Left ventricle myocardium inferior (tissue), 1 donor: Measurements from ENCODE around the gene ZFP57. TPM values are rescaled to one million over a fixed set of nuclear protein-coding genes. Genes with fewer than 3 reads are reported as not detected.

Source experiments
- DNase-seq: peaks from one replicate; pipeline ENCODE4 v3.0.0-alpha.2; 2020
- H3K27ac ChIP-seq: fragments of 200-600 bp; replicated peaks from 2 replicates; pipeline ENCODE4 v1.8.0; 2021
- H3K27me3 ChIP-seq: fragments of 200-600 bp; 2 replicates; pipeline ENCODE4 v1.8.0; 2021; ENCODE audit warnings: low read depth
- H3K36me3 ChIP-seq: fragments of 200-600 bp; 2 replicates; pipeline ENCODE4 v1.8.0; 2021
- H3K4me1 ChIP-seq: fragments of 200-600 bp; 2 replicates; pipeline ENCODE4 v1.8.0; 2021
- H3K4me3 ChIP-seq: fragments of 200-600 bp; 2 replicates; pipeline ENCODE4 v1.8.0; 2021; ENCODE audit warnings: mild to moderate bottlenecking, moderate library complexity
- H3K9me3 ChIP-seq: fragments of 200-600 bp; replicated peaks from 2 replicates; pipeline ENCODE4 v1.8.0; 2021
- CTCF ChIP-seq: fragments of 200-600 bp; IDR thresholded peaks from 2 replicates; pipeline ENCODE4 v1.8.0; 2021; ENCODE audit warnings: antibody characterized with exemption, mild to moderate bottlenecking, borderline replicate concordance
- intact Hi-C: fragments of 100-400 bp; cut with micrococcal nuclease; formaldehyde crosslinking; loops from one replicate; pipeline ENCODE4 v1.11.0; 2022
- total RNA-seq: library from RNA; stranded (reverse); fragmentation: NEBNext Ultra II Directional; extraction: Animal tissue kit (Norgen Biotek cat#: 25700); gene quantifications from one replicate; pipeline ENCODE4 v1.2.1, GENCODE V29; 2021
- donor health status: DM: no; HTN: yes; CAD: no; lungs with severe emphysema.

Gene ZFP57
- total RNA-seq, 1 donor from 2014 or later, result not detected

DNA sequence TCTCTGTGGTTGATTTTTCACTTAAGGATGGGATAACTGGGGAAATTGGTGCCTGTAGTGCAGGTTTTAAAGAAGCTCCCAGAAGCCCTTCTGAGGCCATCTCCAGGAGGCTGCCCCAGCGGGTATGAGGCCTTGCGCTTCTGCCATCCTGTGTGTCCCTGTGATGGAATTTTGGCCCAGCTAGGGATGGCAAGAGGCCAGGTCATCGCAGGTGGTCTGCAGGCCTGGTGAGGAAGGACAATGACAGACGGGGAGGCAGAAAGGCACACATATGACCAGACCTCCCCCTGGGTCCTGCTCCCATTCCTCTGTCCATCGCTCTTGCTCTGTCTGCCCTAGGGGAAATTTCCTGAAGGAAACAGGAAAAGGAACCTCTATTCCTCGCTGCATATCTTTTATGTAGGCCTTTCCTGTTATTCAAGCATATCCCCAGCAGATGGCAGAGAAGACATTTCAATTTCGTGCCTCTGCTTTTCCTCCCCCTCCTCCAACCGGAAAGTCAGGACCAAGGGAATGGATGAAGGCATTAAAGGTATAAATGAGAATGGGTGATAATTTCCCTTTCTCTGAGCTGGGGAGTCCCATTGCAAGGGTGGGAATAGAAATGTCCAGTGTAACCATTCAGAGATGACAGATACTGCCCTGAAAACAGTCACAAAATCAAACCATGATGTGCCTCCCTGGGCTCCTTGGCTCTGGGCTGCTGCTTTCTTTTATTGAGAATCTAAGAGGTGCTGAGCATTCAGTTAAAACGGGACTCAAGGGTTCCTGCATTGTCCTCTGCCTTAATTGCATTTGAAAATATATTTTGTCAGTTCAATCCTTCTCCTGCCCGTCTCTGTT, 24.7 kb upstream of the ZFP57 start:
- DNase-seq, result no peak
- no peak overlapping the region for H3K4me3 ChIP-seq
- H3K9me3 ChIP-seq, result no peaks in the 10 kb centered on the region
- no peaks in the 10 kb centered on the region for H3K4me1 ChIP-seq
- H3K36me3 ChIP-seq, result no peaks in the 10 kb centered on the region
- peak; percentile 75 for TF ChIP-seq CTCF
- no peak overlapping the region for H3K27ac ChIP-seq
- intact Hi-C loops, result loop anchor here (5.0 kb wide), 1 partner anchor 127 kb away; no protein-coding TSS in a partner anchor
- peaks cover 29% of the 10 kb centered on the region for H3K27me3 ChIP-seq

DNA sequence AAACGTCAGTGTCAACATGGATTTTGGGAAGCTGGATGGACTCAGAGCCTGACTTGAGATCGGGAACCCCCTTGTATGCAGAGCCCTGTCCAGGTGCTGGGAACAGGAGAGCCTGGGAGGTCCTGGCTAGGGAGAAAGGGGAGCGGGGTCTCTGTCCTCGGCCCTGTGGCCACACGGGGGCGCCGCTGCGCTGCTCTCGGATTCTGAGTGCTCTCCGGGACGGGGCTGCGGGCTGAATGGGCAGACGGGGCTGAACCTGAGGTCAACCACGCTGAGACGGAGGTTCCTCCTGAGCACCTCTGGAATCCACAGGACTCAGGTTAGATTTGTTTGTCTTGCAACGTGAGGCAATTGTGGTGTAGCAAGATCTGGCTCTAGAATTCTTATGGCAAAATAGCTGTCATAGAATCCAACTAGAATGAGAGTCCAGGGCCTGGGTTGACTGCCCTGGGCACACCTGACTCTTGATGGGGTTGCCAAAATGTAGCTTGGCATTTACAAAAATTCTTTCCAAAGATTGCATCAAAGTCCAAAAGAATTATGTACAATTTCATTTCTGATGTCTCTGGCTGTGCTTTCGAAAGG, 21.7 kb upstream of the ZFP57 start:
- no peak overlapping the region for H3K4me3 ChIP-seq
- TF ChIP-seq CTCF, result peak; percentile 67
- H3K36me3 ChIP-seq, result no peaks in the 10 kb centered on the region
- intact Hi-C loops, result no loop called here
- DNase-seq, result peak; percentile 33
- H3K27me3 ChIP-seq, result peaks cover 13% of the 10 kb centered on the region
- H3K27ac ChIP-seq, result no peak overlapping the region
- no peaks in the 10 kb centered on the region for H3K4me1 ChIP-seq
- no peaks in the 10 kb centered on the region for H3K9me3 ChIP-seq

DNA sequence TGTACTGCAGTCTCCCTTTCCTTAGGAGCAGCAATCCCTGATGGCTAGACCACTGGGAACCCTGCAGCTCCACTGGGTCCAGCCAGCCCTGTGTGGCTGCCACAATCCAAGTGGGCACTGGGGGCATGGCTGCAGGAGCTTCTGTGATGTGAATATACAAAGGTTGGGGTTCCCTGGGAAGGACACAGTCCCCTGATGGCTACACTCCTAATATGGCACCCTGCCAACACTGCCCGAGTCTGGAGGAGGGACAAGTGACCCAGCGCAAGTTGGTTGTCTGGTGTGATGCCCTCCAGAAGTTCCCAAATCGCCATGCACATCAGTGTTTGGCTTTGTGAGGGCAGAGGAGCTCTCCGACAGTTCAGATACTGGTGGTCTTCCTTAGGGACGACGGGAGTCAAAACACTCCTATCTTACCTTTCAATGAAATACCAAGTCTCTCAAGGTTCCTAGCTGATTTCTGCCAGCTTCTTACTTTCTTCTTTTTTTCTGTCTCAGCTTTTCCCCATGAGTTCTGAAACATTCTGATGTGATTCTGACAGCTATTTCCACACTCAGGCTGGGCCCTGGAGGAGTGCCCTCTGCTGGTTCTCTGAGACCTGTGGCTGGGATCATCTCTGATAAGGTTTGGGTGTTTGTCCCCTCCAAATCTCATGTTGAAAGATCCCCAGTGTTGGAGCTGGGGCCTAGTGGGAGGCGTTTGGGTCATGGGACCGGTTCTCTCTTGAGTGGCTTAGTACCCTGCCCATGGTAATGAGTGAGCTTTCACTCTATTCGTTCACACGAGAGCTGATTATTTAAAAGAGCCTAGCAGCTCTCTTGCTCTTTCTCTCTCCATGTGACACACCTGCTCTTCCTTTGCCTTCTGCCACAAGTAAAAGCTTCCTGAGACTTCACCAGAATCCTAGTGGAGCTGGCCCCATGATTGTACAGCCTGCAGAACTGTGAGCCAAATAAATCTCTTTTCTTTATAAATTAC, 15.5 kb upstream of the ZFP57 start:
- H3K4me1 ChIP-seq, result peaks cover 4% of the 10 kb centered on the region
- H3K36me3 ChIP-seq, result no peaks in the 10 kb centered on the region
- H3K27me3 ChIP-seq, result no peaks in the 10 kb centered on the region
- peak; percentile 62 for TF ChIP-seq CTCF
- no peak overlapping the region for H3K27ac ChIP-seq
- peaks cover 17% of the 10 kb centered on the region for H3K9me3 ChIP-seq
- no peak for DNase-seq
- intact Hi-C loops, result no loop called here
- H3K4me3 ChIP-seq, result no peak overlapping the region

- no peaks in the 10 kb centered on the region for H3K27me3 ChIP-seq
- no peak overlapping the region for H3K27ac ChIP-seq
- intact Hi-C loops, result no loop called here
- H3K4me3 ChIP-seq, result no peak overlapping the region
- no peak for TF ChIP-seq CTCF
- peaks cover 17% of the 10 kb centered on the region for H3K9me3 ChIP-seq
- no peak for DNase-seq
- H3K36me3 ChIP-seq, result no peaks in the 10 kb centered on the region
- peaks cover 4% of the 10 kb centered on the region for H3K4me1 ChIP-seq
Measured at GRCh38 chr6:29694637-29695036, 13.7 kb upstream of the ZFP57 start.

DNA sequence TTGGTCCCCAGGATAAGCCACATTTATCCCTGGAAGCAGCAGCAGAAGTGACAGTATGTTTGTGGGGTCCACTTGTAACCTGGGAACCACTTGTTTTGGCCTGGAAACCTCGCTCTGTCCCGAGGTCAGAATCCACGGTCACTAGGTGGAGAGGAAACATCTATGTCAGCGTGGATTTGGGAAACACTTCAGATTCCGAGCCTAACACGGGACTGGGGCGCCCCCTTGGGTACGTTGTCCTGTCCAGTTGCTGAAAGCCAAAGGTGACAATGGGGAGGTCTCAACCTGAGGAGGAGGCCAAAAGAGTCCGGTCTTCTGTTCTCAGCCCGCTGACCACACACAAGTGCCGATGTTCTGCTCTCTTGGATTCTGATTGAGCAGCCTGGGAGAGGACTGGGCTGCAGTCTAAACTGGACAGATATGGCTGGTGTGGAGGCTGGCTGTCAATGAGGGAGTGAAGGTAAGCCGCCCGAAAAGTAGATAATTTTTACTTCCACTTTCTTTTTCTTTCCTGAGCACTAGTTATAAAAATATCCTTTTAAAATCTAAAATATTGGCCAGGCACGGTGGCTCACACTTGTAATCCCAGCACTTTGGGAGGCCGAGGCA, 4.9 kb upstream of the ZFP57 start:
- intact Hi-C loops, result no loop called here
- TF ChIP-seq CTCF, result peak; percentile 64
- Histone ChIP-seq H3K27me3 (peaks cover 9% of the 10 kb centered on the region), H3K9me3 (no peaks in the 10 kb centered on the region), H3K36me3 (no peaks in the 10 kb centered on the region), H3K4me3 (no peak overlapping the region), H3K27ac (no peak overlapping the region), H3K4me1 (no peaks in the 10 kb centered on the region)
- DNase-seq, result peak; percentile 37
